ENCODE data around the gene ASF1B.

ASF1B gene

GRCh38 chr19:14088634-14089411 lies 47.6 kb downstream of the ASF1B start:
- H3K4me2 ChIP-seq (ENCODE audit: low read length) = peak overlapping the region; percentile 87
- H3K9me3 ChIP-seq (replicated peaks; ENCODE audit: low read length) = peaks cover 9% of the 10 kb centered on the region
- no peaks in the 10 kb centered on the region for H3K27me3 ChIP-seq (ENCODE audit: control insufficient read depth, insufficient read depth, low read length)
- H3K4me3 ChIP-seq (ENCODE audit: low read length) = peak overlapping the region; percentile 72
- H3K9ac ChIP-seq (ENCODE audit: low read depth, low read length) = peak overlapping the region; percentile 45
- H3K4me1 ChIP-seq (ENCODE audit: control insufficient read depth, insufficient read depth, low read length) = peaks cover 14% of the 10 kb centered on the region
- peaks cover 17% of the 10 kb centered on the region for H3K36me3 ChIP-seq (ENCODE audit: insufficient read depth, low read length)

- H3K9me3 ChIP-seq (replicated peaks; ENCODE audit: low read length) = no peaks in the 10 kb centered on the region
- no peak overlapping the region for H3K4me3 ChIP-seq (ENCODE audit: low read length)
- no peaks in the 10 kb centered on the region for H3K27me3 ChIP-seq (ENCODE audit: control insufficient read depth, insufficient read depth, low read length)
- no peak overlapping the region for H3K4me2 ChIP-seq (ENCODE audit: low read length)
- peaks cover 14% of the 10 kb centered on the region for H3K36me3 ChIP-seq (ENCODE audit: insufficient read depth, low read length)
- H3K4me1 ChIP-seq (ENCODE audit: control insufficient read depth, insufficient read depth, low read length) = peaks cover 11% of the 10 kb centered on the region
- H3K9ac ChIP-seq (ENCODE audit: low read depth, low read length) = no peak overlapping the region
Measured at GRCh38 chr19:14086098-14086497, 50.3 kb downstream of the ASF1B start.

GRCh38 chr19:14085309-14085995 lies 50.9 kb downstream of the ASF1B start, which contains the start of gene C19orf67:
Gene C19orf67 (minus strand): TSS chr19:14085783. CDS start chr19:14085627, 156 bp downstream.
- Histone ChIP-seq H3K4me2 (ENCODE audit: low read length) (no peak within 1 kb of the TSS), H3K36me3 (ENCODE audit: insufficient read depth, low read length) (peaks cover 14% of the 10 kb centered on the region), H3K4me1 (ENCODE audit: control insufficient read depth, insufficient read depth, low read length) (peaks cover 12% of the 10 kb centered on the region), H3K27me3 (ENCODE audit: control insufficient read depth, insufficient read depth, low read length) (no peaks in the 10 kb centered on the region), H3K9ac (ENCODE audit: low read depth, low read length) (no peak within 1 kb of the TSS), H3K9me3 (replicated peaks; ENCODE audit: low read length) (no peaks in the 10 kb centered on the region), H3K4me3 (ENCODE audit: low read length) (no peak within 1 kb of the TSS)

GRCh38 chr19:14082675-14082960 lies 53.8 kb downstream of the ASF1B start:
- Histone ChIP-seq H3K4me2 (ENCODE audit: low read length) (peak overlapping the region; percentile 99), H3K27me3 (ENCODE audit: control insufficient read depth, insufficient read depth, low read length) (no peaks in the 10 kb centered on the region), H3K9me3 (replicated peaks; ENCODE audit: low read length) (no peaks in the 10 kb centered on the region), H3K9ac (ENCODE audit: low read depth, low read length) (peak overlapping the region; percentile 88), H3K4me1 (ENCODE audit: control insufficient read depth, insufficient read depth, low read length) (peaks cover 11% of the 10 kb centered on the region), H3K4me3 (ENCODE audit: low read length) (peak overlapping the region; percentile 86), H3K36me3 (ENCODE audit: insufficient read depth, low read length) (peaks cover 3% of the 10 kb centered on the region)

- H3K9ac ChIP-seq (ENCODE audit: low read depth, low read length) = peak overlapping the region; percentile 88
- peak overlapping the region; percentile 99 for H3K4me2 ChIP-seq (ENCODE audit: low read length)
- peaks cover 11% of the 10 kb centered on the region for H3K4me1 ChIP-seq (ENCODE audit: control insufficient read depth, insufficient read depth, low read length)
- peaks cover 3% of the 10 kb centered on the region for H3K36me3 ChIP-seq (ENCODE audit: insufficient read depth, low read length)
- H3K4me3 ChIP-seq (ENCODE audit: low read length) = peak overlapping the region; percentile 86
- H3K9me3 ChIP-seq (replicated peaks; ENCODE audit: low read length) = no peaks in the 10 kb centered on the region
- H3K27me3 ChIP-seq (ENCODE audit: control insufficient read depth, insufficient read depth, low read length) = no peaks in the 10 kb centered on the region
Measured at GRCh38 chr19:14081797-14082674, 54.4 kb downstream of the ASF1B start.

GRCh38 chr19:14080887-14081796 lies 55.2 kb downstream of the ASF1B start:
- Histone ChIP-seq H3K36me3 (ENCODE audit: insufficient read depth, low read length) (no peaks in the 10 kb centered on the region), H3K4me3 (ENCODE audit: low read length) (peak overlapping the region; percentile 86), H3K4me1 (ENCODE audit: control insufficient read depth, insufficient read depth, low read length) (peaks cover 11% of the 10 kb centered on the region), H3K9ac (ENCODE audit: low read depth, low read length) (peak overlapping the region; percentile 88), H3K4me2 (ENCODE audit: low read length) (peak overlapping the region; percentile 99), H3K27me3 (ENCODE audit: control insufficient read depth, insufficient read depth, low read length) (no peaks in the 10 kb centered on the region), H3K9me3 (replicated peaks; ENCODE audit: low read length) (no peaks in the 10 kb centered on the region)

GRCh38 chr19:14078411-14078810 lies 58.0 kb downstream of the ASF1B start:
- Histone ChIP-seq H3K36me3 (ENCODE audit: insufficient read depth, low read length) (no peaks in the 10 kb centered on the region), H3K4me1 (ENCODE audit: control insufficient read depth, insufficient read depth, low read length) (peaks cover 26% of the 10 kb centered on the region), H3K4me2 (ENCODE audit: low read length) (no peak overlapping the region), H3K4me3 (ENCODE audit: low read length) (no peak overlapping the region), H3K9ac (ENCODE audit: low read depth, low read length) (no peak overlapping the region), H3K27me3 (ENCODE audit: control insufficient read depth, insufficient read depth, low read length) (no peaks in the 10 kb centered on the region), H3K9me3 (replicated peaks; ENCODE audit: low read length) (no peaks in the 10 kb centered on the region)

GRCh38 chr19:14073925-14074838 lies 62.2 kb downstream of the ASF1B start:
- no peaks in the 10 kb centered on the region for H3K36me3 ChIP-seq (ENCODE audit: insufficient read depth, low read length)
- no peaks in the 10 kb centered on the region for H3K9me3 ChIP-seq (replicated peaks; ENCODE audit: low read length)
- peak overlapping the region; percentile 96 for H3K4me2 ChIP-seq (ENCODE audit: low read length)
- H3K4me1 ChIP-seq (ENCODE audit: control insufficient read depth, insufficient read depth, low read length) = peaks cover 32% of the 10 kb centered on the region
- peak overlapping the region; percentile 76 for H3K4me3 ChIP-seq (ENCODE audit: low read length)
- H3K9ac ChIP-seq (ENCODE audit: low read depth, low read length) = peak overlapping the region; percentile 74
- H3K27me3 ChIP-seq (ENCODE audit: control insufficient read depth, insufficient read depth, low read length) = no peaks in the 10 kb centered on the region

GRCh38 chr19:14073261-14073924 lies 63.0 kb downstream of the ASF1B start:
- peaks cover 32% of the 10 kb centered on the region for H3K4me1 ChIP-seq (ENCODE audit: control insufficient read depth, insufficient read depth, low read length)
- peak overlapping the region; percentile 96 for H3K4me2 ChIP-seq (ENCODE audit: low read length)
- peak overlapping the region; percentile 76 for H3K4me3 ChIP-seq (ENCODE audit: low read length)
- no peaks in the 10 kb centered on the region for H3K27me3 ChIP-seq (ENCODE audit: control insufficient read depth, insufficient read depth, low read length)
- H3K9ac ChIP-seq (ENCODE audit: low read depth, low read length) = peak overlapping the region; percentile 74
- no peaks in the 10 kb centered on the region for H3K9me3 ChIP-seq (replicated peaks; ENCODE audit: low read length)
- no peaks in the 10 kb centered on the region for H3K36me3 ChIP-seq (ENCODE audit: insufficient read depth, low read length)

Measured in skeletal muscle satellite cell (primary cell).